ENCODE data around the gene INO80. TPM values are rescaled to one million over a fixed set of nuclear protein-coding genes. Genes with fewer than 3 reads are reported as not detected.

The INO80 gene
- total RNA-seq, 1 experiment from 2014 or later, result 33.8 TPM

DNA sequence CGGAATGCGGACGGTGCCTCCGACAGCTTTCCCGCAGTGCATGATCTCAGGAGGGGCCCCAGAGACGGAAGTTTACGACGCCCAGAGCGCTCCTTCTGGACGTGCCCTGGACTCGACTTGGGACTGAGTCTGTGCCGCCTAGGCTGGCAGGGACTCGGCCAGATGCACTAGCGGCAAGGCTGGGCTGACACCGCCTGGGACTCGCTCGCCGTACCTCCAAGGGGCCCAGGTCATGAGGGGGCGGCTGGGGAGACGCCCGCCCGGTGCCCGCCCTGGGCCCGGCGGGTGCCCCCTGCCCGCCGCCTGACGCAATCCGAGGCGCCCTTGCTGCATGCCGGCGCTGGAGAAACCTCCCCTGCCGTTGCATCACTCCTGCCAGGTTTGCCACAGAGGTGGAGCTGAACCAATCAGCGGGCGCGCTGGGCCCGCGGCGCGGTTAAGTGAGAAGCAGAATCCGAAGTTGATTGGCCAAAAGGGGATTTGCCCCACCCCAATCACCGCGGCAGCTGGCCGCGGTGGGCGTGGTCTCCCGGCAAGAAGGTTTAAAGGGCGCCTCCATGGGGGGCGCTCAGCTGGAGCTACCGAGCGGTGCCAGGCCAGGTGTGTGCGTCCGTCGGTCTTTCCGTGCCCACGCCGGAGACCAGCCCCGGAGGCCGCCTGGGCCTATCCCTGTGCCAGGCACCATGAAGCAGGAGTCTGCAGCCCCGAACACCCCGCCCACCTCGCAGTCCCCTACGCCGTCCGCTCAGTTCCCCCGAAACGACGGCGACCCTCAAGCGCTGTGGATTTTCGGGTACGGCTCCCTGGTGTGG, 163.0 kb downstream of the INO80 start, which contains the start of gene CHAC1:
Gene CHAC1, plus strand, starts transcription at position 571 of the 812 bp plus-strand sequence. Its CDS starts 113 bp downstream, at position 684.
- Mint-ChIP-seq H3K9me3 (ENCODE audit: unreplicated experiment) (no peaks in the 10 kb centered on the region), H3K27me3 (ENCODE audit: insufficient read depth, unreplicated experiment) (no peaks in the 10 kb centered on the region), H3K4me1 (ENCODE audit: insufficient read depth, unreplicated experiment) (peaks cover 25% of the 10 kb centered on the region), H3K4me3 (ENCODE audit: unreplicated experiment) (peak within 1 kb of the TSS; percentile 87), H3K27ac (ENCODE audit: low read depth, unreplicated experiment) (peak within 1 kb of the TSS; percentile 83), H3K36me3 (ENCODE audit: insufficient read depth, unreplicated experiment) (peaks cover 19% of the 10 kb centered on the region)
- TF ChIP-seq, protein P1, sequence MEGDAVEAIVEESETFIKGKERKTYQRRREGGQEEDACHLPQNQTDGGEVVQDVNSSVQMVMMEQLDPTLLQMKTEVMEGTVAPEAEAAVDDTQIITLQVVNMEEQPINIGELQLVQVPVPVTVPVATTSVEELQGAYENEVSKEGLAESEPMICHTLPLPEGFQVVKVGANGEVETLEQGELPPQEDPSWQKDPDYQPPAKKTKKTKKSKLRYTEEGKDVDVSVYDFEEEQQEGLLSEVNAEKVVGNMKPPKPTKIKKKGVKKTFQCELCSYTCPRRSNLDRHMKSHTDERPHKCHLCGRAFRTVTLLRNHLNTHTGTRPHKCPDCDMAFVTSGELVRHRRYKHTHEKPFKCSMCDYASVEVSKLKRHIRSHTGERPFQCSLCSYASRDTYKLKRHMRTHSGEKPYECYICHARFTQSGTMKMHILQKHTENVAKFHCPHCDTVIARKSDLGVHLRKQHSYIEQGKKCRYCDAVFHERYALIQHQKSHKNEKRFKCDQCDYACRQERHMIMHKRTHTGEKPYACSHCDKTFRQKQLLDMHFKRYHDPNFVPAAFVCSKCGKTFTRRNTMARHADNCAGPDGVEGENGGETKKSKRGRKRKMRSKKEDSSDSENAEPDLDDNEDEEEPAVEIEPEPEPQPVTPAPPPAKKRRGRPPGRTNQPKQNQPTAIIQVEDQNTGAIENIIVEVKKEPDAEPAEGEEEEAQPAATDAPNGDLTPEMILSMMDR (IDR thresholded peaks at IDR 0.05; ENCODE audit: unreplicated experiment), result no peak
- peak; percentile 98 for DNase-seq (ENCODE audit: unreplicated experiment)
- ChIA-PET POLR2A (interaction anchor here (0.7 to 1.5 kb wide), 6 partner anchors 11 to 388 kb away, joined by 3 to 11 read pairs (median 3); partner anchors contain the start of genes CCDC32 and DLL4), CTCF (interaction anchor here (0.6 to 7.2 kb wide), 5 partner anchors 12 to 253 kb away, joined by 3 to 59 read pairs (median 4); no protein-coding TSS in a partner anchor)
- BruUV-seq (replicated peaks), result no TSS peak
- intact Hi-C loops (cut with micrococcal nuclease), result loop anchor here (1.0 to 5.0 kb wide), 2 partner anchors 49 to 379 kb away; partner anchors contain the start of genes NUSAP1 and OIP5

DNA sequence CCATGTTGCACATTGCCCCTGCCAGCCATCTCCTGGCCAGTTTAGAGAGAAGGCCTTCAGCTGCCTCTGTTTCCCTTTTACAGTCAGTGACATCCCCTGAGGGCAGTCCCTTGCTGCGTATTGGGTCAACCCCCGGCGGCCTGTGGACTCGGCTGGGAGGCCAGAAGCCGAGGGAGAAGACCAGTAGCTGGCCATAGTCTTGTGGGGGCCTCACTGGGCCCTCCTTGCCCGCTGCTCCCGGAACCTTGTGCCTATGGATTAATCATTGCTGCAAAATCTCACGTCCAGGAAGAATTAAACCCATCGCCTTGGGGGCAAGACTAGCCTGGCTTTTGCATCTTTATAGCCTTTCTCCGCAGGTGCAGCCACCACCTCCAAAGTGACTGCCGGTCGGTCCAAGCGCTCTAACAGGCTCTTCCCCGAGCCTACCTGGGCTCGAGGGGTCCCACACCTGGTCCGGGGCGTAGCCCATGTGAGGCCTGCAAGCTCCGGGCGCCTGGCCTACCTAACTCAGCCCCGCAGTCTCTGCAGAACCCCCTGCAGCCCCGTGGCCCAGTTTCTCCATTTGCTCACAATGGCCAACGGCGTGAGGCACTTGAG, 163.7 kb downstream of the INO80 start:
- POLR2A ChIA-PET, result interaction anchor here (1.2 to 1.5 kb wide), 2 partner anchors 10 to 72 kb away, joined by 3 to 11 read pairs; no protein-coding TSS in a partner anchor

DNA sequence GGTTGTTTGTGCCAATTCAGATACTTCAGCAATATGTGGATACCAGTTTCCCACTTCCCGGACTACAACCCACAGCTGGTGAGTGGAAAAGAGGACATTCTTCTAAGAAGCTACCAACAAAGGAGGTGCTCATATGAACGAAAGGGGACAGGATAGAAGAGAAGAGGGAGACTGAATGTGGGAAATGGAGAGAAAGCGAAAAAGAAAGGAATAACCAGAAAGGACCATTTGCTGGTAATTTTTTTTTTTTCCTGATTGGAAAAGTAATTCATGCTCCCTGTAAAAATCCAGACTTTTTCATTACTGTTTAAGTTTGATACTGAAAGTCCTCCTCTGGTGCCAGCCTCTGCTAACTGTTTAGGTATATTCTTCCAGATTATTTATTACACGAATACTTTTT, 164.3 kb downstream of the INO80 start:
- TSS peak; percentile 71 for BruUV-seq (replicated peaks)
- CTCF ChIA-PET, result interaction anchor here (0.7 to 7.2 kb wide), 5 partner anchors 11 to 66 kb away, joined by 3 to 59 read pairs (median 4); no protein-coding TSS in a partner anchor
- Mint-ChIP-seq H3K4me1 (ENCODE audit: insufficient read depth, unreplicated experiment) (peaks cover 23% of the 10 kb centered on the region), H3K36me3 (ENCODE audit: insufficient read depth, unreplicated experiment) (peaks cover 19% of the 10 kb centered on the region), H3K27ac (ENCODE audit: low read depth, unreplicated experiment) (no peak overlapping the region), H3K27me3 (ENCODE audit: insufficient read depth, unreplicated experiment) (no peaks in the 10 kb centered on the region), H3K9me3 (ENCODE audit: unreplicated experiment) (no peaks in the 10 kb centered on the region), H3K4me3 (ENCODE audit: unreplicated experiment) (peak overlapping the region; percentile 87)
- TF ChIP-seq, protein P1 (IDR thresholded peaks at IDR 0.05; ENCODE audit: unreplicated experiment), result no peak
- intact Hi-C loops (cut with micrococcal nuclease), result loop anchor here (5.0 kb wide), 1 partner anchor 381 kb away; the partner anchor contains the start of genes NUSAP1 and OIP5
- no peak for DNase-seq (ENCODE audit: unreplicated experiment)
- POLR2A ChIA-PET, result no interaction called here

More for the DNA sequence above, 163.7 kb downstream of the INO80 start:
- H3K4me3 Mint-ChIP-seq (ENCODE audit: unreplicated experiment), result peak overlapping the region; percentile 87
- intact Hi-C loops (cut with micrococcal nuclease), result loop anchor here (5.0 kb wide), 1 partner anchor 380 kb away; the partner anchor contains the start of genes NUSAP1 and OIP5
- H3K9me3 Mint-ChIP-seq (ENCODE audit: unreplicated experiment), result no peaks in the 10 kb centered on the region
- CTCF ChIA-PET, result interaction anchor here (0.6 to 7.2 kb wide), 6 partner anchors 11 to 186 kb away, joined by 3 to 59 read pairs (median 4); no protein-coding TSS in a partner anchor
- H3K36me3 Mint-ChIP-seq (ENCODE audit: insufficient read depth, unreplicated experiment), result peaks cover 19% of the 10 kb centered on the region
- TF ChIP-seq, protein P1 (IDR thresholded peaks at IDR 0.05; ENCODE audit: unreplicated experiment), result no peak
- H3K27me3 Mint-ChIP-seq (ENCODE audit: insufficient read depth, unreplicated experiment), result no peaks in the 10 kb centered on the region
- peaks cover 23% of the 10 kb centered on the region for H3K4me1 Mint-ChIP-seq (ENCODE audit: insufficient read depth, unreplicated experiment)
- no TSS peak for BruUV-seq (replicated peaks)
- no peak for DNase-seq (ENCODE audit: unreplicated experiment)
- H3K27ac Mint-ChIP-seq (ENCODE audit: low read depth, unreplicated experiment), result peak overlapping the region; percentile 83

Data from MCF 10A (cell line).